Measurements from ENCODE around the gene NBPF11.
"Not testable (repeated sequence)": the region's sequence is repeated elsewhere in the genome, so short reads cannot be mapped to it uniquely, and the experiment has no call there.

NBPF11 gene

DNA sequence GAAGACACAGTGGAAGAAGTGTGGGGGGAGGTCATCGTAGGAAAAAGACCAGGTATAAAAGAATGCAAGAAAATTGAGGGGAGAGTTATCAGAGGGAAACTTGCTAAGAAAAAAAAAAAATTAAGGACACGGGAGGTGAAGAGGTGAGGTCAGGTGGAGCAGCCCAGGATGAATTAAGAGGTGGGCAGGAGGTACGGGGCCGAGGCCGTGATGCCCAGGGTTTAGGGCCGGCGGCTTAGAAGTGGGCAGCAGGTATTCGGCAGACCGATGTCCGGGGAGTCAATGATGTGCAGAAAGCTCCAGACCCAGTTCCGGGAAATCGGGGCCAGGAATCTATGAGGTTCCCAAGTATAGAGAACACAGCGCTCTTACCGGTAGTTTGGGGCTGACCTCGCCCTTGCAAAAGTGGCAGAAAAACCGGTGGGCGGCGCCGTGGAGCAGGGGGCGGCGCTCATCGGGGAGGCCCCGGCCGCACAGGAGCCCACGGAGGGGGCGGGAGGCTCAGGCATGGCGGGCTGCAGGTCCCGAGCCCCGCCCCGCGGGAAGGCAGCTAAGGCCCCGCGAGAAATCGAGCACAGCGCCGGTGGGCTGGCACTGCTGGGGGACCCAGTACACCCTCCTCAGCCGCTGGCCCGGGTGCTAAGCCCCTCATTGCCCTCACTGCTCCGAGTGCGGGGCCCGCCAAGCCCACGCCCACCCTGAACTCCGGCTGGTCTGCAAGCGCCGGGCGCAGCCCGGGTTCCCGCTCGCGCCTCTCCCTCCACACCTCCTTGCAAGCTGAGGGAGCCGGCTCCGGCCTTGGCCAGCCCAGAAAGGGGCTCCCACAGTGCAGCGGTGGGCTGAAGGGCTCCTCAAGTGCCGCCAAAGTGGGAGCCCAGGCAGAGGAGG, 73.2 kb downstream of the NBPF11 start:
- not testable (repeated sequence) for H3K27me3 ChIP-seq (ENCODE audit: control insufficient read depth, insufficient read depth, low read length); H3K27ac ChIP-seq (ENCODE audit: low read depth, low read length); H3K4me3 ChIP-seq (ENCODE audit: low read depth, low read length); H3K4me1 ChIP-seq (ENCODE audit: control insufficient read depth, insufficient read depth, low read length); H3K9me3 ChIP-seq (ENCODE audit: control insufficient read depth, insufficient read depth, low read length); H3K9ac ChIP-seq (ENCODE audit: low read depth, low read length); H3K36me3 ChIP-seq (ENCODE audit: control insufficient read depth, insufficient read depth, low read length)

DNA sequence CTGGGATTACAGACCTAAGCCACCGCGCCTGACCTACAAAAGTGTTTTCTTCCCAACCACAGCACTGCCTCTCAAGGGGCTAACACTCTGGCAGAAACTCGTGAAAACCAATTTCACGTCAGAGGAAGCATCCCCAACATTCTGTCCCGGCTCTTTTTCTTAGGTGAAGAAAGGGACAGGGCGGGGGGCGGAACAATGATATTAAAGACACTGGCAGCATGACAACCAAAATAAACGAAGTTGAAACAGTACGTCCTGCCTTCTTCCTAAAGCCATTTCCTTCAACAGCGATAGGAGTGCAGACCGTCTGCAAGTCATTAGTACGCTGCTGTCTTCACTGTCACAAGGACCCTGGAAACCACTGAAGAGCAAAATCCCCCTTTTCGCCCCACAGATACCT, 74.0 kb downstream of the NBPF11 start:
- H3K4me1 ChIP-seq (ENCODE audit: control insufficient read depth, insufficient read depth, low read length) = not testable (repeated sequence)

DNA sequence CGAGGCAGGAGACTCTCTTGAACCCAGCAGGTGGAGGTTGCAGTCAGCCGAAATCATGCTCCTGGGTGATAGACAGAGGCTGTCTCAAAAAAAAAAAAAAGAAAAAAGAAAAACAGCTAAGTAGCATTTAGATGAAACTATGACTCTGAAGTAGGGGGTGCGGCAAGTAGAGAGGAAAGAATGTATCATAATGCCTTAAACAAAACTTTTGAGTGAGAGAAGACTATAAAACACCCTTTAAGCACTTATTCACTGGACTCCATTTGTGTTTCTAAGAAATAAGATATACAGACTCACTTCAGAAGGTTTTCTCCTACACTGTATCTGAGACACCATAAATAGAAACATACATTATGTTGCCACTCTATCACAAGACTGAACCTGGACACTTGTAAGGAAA, 74.6 kb downstream of the NBPF11 start:
- H3K9ac ChIP-seq (ENCODE audit: low read depth, low read length); H3K9me3 ChIP-seq (ENCODE audit: control insufficient read depth, insufficient read depth, low read length); H3K4me3 ChIP-seq (ENCODE audit: low read depth, low read length); H3K27ac ChIP-seq (ENCODE audit: low read depth, low read length); H3K27me3 ChIP-seq (ENCODE audit: control insufficient read depth, insufficient read depth, low read length); H3K36me3 ChIP-seq (ENCODE audit: control insufficient read depth, insufficient read depth, low read length); H3K4me1 ChIP-seq (ENCODE audit: control insufficient read depth, insufficient read depth, low read length): not testable (repeated sequence)

More for the DNA sequence above, 74.0 kb downstream of the NBPF11 start:
- not testable (repeated sequence) for H3K27me3 ChIP-seq (ENCODE audit: control insufficient read depth, insufficient read depth, low read length); H3K36me3 ChIP-seq (ENCODE audit: control insufficient read depth, insufficient read depth, low read length); H3K4me3 ChIP-seq (ENCODE audit: low read depth, low read length); H3K9ac ChIP-seq (ENCODE audit: low read depth, low read length); H3K9me3 ChIP-seq (ENCODE audit: control insufficient read depth, insufficient read depth, low read length); H3K27ac ChIP-seq (ENCODE audit: low read depth, low read length)

DNA sequence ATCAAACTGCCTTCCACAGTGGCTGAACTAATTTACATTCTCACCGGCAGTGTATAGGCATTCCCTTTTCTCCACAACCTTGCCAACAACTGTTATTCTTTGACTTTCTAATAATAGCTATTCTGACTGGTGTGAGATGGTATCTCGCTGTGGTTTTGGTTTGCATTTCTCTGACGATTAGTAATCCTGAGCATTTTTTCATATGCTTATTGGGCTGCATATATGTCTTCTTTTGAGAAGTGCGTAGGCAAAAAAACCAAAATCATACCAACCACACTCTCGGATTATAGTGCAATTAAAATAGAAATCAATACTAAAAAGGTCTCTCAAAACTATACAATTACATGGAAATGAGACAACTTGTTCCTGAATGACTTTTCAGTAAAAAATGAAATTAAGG, 78.7 kb downstream of the NBPF11 start:
- not testable (repeated sequence) for H3K36me3 ChIP-seq (ENCODE audit: control insufficient read depth, insufficient read depth, low read length); H3K27ac ChIP-seq (ENCODE audit: low read depth, low read length); H3K9me3 ChIP-seq (ENCODE audit: control insufficient read depth, insufficient read depth, low read length); H3K9ac ChIP-seq (ENCODE audit: low read depth, low read length); H3K4me1 ChIP-seq (ENCODE audit: control insufficient read depth, insufficient read depth, low read length); H3K27me3 ChIP-seq (ENCODE audit: control insufficient read depth, insufficient read depth, low read length); H3K4me3 ChIP-seq (ENCODE audit: low read depth, low read length)

DNA sequence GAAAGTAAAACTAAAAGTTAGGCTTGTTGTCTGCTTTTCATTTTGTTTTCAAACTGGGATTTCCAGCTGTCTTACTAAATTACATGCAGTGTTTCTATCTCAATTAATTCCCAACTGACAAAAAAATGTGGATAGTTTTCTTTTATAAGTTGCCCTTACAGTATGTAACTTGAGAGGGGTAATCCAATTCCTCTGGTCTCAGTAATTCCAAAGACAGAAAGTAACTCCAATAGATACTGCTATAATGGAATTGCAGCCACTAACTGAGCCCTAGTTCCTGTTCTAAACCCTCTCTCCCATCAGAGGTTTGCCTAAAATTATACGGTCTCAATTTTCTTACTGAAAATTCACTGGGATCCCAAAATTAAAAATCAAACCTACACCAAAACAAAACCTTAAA, 83.5 kb downstream of the NBPF11 start:
- H3K27ac ChIP-seq (ENCODE audit: low read depth, low read length); H3K9me3 ChIP-seq (ENCODE audit: control insufficient read depth, insufficient read depth, low read length); H3K4me3 ChIP-seq (ENCODE audit: low read depth, low read length); H3K4me1 ChIP-seq (ENCODE audit: control insufficient read depth, insufficient read depth, low read length); H3K36me3 ChIP-seq (ENCODE audit: control insufficient read depth, insufficient read depth, low read length); H3K9ac ChIP-seq (ENCODE audit: low read depth, low read length); H3K27me3 ChIP-seq (ENCODE audit: control insufficient read depth, insufficient read depth, low read length): not testable (repeated sequence)

DNA sequence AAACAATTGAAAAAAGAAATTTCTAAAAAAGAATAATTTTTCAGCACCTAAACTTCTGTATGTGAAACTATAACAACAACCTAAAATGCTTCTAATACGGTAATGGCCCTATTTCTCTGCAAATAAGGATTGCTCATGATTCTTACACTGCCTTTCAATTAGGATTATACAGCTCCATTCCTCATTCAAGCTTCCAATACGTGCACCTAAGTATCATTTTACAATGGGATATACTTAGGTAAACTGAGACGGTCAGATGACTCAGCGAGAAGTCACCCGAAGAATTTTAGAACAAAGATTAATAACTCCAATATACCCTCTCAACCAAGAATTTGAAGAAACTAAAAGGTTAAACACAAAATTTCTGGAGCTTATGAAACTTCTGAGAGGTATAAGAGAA, 83.9 kb downstream of the NBPF11 start:
- not testable (repeated sequence) for H3K9ac ChIP-seq (ENCODE audit: low read depth, low read length); H3K36me3 ChIP-seq (ENCODE audit: control insufficient read depth, insufficient read depth, low read length); H3K9me3 ChIP-seq (ENCODE audit: control insufficient read depth, insufficient read depth, low read length); H3K27me3 ChIP-seq (ENCODE audit: control insufficient read depth, insufficient read depth, low read length); H3K4me1 ChIP-seq (ENCODE audit: control insufficient read depth, insufficient read depth, low read length); H3K4me3 ChIP-seq (ENCODE audit: low read depth, low read length); H3K27ac ChIP-seq (ENCODE audit: low read depth, low read length)

DNA sequence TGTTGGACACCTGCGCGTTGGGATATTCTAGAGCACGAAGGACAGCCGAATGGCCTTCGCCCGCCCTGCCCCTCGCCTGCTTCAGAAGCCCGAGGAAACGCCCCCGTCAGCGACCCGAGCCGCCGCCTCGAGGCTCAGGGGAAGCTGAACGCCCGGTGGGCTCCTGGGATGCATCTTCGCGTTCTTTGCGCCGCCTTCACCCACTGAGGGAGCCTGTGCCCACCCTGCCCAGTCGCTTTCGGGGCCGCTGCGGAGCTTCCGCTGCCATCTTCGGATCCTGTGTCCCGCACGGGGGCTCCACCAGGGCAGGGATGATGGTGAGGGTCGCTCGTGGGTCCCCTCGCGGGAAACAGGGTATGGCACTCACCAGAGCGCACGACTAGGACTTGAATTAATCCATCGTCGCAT, 91.8 kb downstream of the NBPF11 start:
- not testable (repeated sequence) for H3K36me3 ChIP-seq (ENCODE audit: control insufficient read depth, insufficient read depth, low read length); H3K9me3 ChIP-seq (ENCODE audit: control insufficient read depth, insufficient read depth, low read length); H3K27me3 ChIP-seq (ENCODE audit: control insufficient read depth, insufficient read depth, low read length); H3K4me3 ChIP-seq (ENCODE audit: low read depth, low read length); H3K4me1 ChIP-seq (ENCODE audit: control insufficient read depth, insufficient read depth, low read length); H3K27ac ChIP-seq (ENCODE audit: low read depth, low read length); H3K9ac ChIP-seq (ENCODE audit: low read depth, low read length)

DNA sequence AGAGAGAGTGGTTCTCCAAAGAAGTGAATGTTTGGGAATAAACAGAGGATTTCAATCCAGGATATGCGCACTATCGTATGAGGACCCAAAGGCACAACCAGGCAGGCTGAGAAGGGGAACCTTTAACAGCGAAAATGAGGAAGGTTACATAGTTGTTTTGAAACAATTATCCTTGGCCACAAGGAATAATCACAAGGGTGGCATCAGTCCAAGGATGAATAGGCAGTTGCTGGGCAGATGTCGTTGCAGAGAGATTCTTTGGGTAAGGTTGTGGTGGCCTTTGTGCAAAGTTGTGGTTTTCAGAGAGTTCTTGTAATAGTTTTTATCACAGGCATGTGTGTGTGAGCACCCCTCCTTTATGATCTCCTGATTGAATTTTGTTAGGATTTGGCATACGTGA, 94.7 kb downstream of the NBPF11 start:
- not testable (repeated sequence) for H3K27ac ChIP-seq (ENCODE audit: low read depth, low read length); H3K36me3 ChIP-seq (ENCODE audit: control insufficient read depth, insufficient read depth, low read length); H3K9me3 ChIP-seq (ENCODE audit: control insufficient read depth, insufficient read depth, low read length); H3K27me3 ChIP-seq (ENCODE audit: control insufficient read depth, insufficient read depth, low read length); H3K4me3 ChIP-seq (ENCODE audit: low read depth, low read length); H3K9ac ChIP-seq (ENCODE audit: low read depth, low read length); H3K4me1 ChIP-seq (ENCODE audit: control insufficient read depth, insufficient read depth, low read length)

Measured in HUES48 (cell line).